OCI-LY1 (cell line): ENCODE results near the gene CDHR3.

ENCODE experiments used
- H2AFZ ChIP-seq: fragments of 200-600 bp; sonication (generic), shearing (Covaris generic); 2 replicates; pipeline ENCODE4 v1.6.0; 2014; ENCODE audit warnings: antibody characterized with exemption, mild to moderate bottlenecking, low read length
- H3F3A ChIP-seq: fragments of 200-600 bp; sonication (generic), shearing (Covaris generic); 2 replicates; pipeline ENCODE4 v1.6.0; 2014; ENCODE audit warnings: mild to moderate bottlenecking, antibody characterized with exemption, low read length, moderate library complexity; ENCODE audit not compliant: insufficient read depth
- H3K27ac ChIP-seq: fragments of 200-600 bp; sonication (generic); 2 replicates; pipeline ENCODE4 v1.5.1; 2014; ENCODE audit warnings: low read length, mixed run types, mild to moderate bottlenecking, low read depth; ENCODE audit not compliant: poor library complexity, severe bottlenecking
- H3K27me3 ChIP-seq: fragments of 200-600 bp; sonication (generic); 2 replicates; pipeline ENCODE4 v1.6.0; 2014; ENCODE audit warnings: antibody characterized with exemption, mild to moderate bottlenecking, low read length, moderate library complexity; ENCODE audit not compliant: insufficient read depth
- H3K36me3 ChIP-seq: fragments of 200-600 bp; sonication (generic); 2 replicates; pipeline ENCODE4 v1.6.1; 2014; ENCODE audit warnings: mild to moderate bottlenecking, antibody characterized with exemption, low read length, moderate library complexity, mixed read lengths; ENCODE audit not compliant: insufficient read depth
- H3K4me1 ChIP-seq: fragments of 200-600 bp; sonication (generic); 2 replicates; pipeline ENCODE4 v1.5.1; 2014; ENCODE audit warnings: mild to moderate bottlenecking, low read length, moderate library complexity; ENCODE audit not compliant: insufficient read depth, severe bottlenecking
- H3K4me2 ChIP-seq: fragments of 200-600 bp; sonication (generic), shearing (Covaris generic); 2 replicates; pipeline ENCODE4 v1.6.1; 2014; ENCODE audit warnings: low read length
- H3K4me3 ChIP-seq: fragments of 200-600 bp; sonication (generic); 2 replicates; pipeline ENCODE4 v1.5.1; 2014; ENCODE audit warnings: low read length, low read depth, mild to moderate bottlenecking, mixed read lengths; ENCODE audit not compliant: poor library complexity, severe bottlenecking
- H3K79me2 ChIP-seq: fragments of 200-600 bp; shearing (Covaris generic); 2 replicates; pipeline ENCODE4 v1.6.1; 2016; ENCODE audit warnings: mixed run types, low read length, mixed read lengths; ENCODE audit not compliant: insufficient read depth
- H3K9ac ChIP-seq: fragments of 200-600 bp; sonication (generic), shearing (Covaris generic); 2 replicates; pipeline ENCODE4 v1.6.1; 2014; ENCODE audit warnings: mild to moderate bottlenecking, low read length, mixed read lengths
- H3K9me2 ChIP-seq: fragments of 200-600 bp; sonication (generic), shearing (Covaris generic); 2 replicates; pipeline ENCODE4 v1.6.1; 2014; ENCODE audit warnings: low read depth, mild to moderate bottlenecking, low read length, mixed read lengths
- H3K9me3 ChIP-seq: fragments of 200-600 bp; shearing (Covaris generic); 2 replicates; pipeline ENCODE4 v1.6.1; 2014; ENCODE audit warnings: low read length, mixed read lengths
- H4K20me1 ChIP-seq: fragments of 200-600 bp; sonication (generic), shearing (Covaris generic); 2 replicates; pipeline ENCODE4 v1.6.0; 2016; ENCODE audit warnings: mild to moderate bottlenecking, low read length; ENCODE audit not compliant: insufficient read depth
- EZH2 ChIP-seq: fragments of 200-600 bp; sonication (generic), shearing (Covaris generic); IDR thresholded peaks from 2 replicates; pipeline ENCODE4 v1.8.0; 2017; ENCODE audit warnings: borderline replicate concordance, mixed run types, mild to moderate bottlenecking, antibody characterized with exemption, low read length, moderate library complexity, mixed read lengths
- TF ChIP-seq, protein P1 (sequence below): fragments of 200-600 bp; sonication (generic), shearing (Covaris generic); IDR thresholded peaks from 2 replicates; pipeline ENCODE4 v1.5.1; 2017; ENCODE audit warnings: mild to moderate bottlenecking, antibody characterized with exemption, low read length, moderate library complexity, mixed read lengths

The CDHR3 gene

DNA sequence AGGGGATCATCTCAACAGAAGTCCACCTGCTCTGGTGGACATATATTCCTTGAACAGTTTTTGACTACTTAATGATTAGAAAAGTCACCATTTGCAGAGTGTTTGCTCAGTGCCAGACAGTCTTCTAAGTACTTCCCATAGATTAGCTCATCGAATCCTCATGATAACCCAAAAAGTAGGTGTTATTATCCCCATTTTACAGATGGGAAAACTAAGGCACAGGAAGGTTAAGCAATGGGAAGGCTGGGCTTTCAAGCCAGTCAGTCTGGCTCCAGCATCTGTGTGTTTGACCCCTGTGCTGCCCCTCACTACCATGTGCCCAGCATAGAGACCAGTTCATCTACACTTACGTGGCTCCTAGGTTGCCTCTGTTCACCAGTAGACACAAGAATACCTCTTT, 15.9 kb downstream of the CDHR3 start:
- TF ChIP-seq, protein P1, sequence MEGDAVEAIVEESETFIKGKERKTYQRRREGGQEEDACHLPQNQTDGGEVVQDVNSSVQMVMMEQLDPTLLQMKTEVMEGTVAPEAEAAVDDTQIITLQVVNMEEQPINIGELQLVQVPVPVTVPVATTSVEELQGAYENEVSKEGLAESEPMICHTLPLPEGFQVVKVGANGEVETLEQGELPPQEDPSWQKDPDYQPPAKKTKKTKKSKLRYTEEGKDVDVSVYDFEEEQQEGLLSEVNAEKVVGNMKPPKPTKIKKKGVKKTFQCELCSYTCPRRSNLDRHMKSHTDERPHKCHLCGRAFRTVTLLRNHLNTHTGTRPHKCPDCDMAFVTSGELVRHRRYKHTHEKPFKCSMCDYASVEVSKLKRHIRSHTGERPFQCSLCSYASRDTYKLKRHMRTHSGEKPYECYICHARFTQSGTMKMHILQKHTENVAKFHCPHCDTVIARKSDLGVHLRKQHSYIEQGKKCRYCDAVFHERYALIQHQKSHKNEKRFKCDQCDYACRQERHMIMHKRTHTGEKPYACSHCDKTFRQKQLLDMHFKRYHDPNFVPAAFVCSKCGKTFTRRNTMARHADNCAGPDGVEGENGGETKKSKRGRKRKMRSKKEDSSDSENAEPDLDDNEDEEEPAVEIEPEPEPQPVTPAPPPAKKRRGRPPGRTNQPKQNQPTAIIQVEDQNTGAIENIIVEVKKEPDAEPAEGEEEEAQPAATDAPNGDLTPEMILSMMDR, result no peak
- no peak for TF ChIP-seq EZH2
- no peak overlapping the region for H3K4me2 ChIP-seq

DNA sequence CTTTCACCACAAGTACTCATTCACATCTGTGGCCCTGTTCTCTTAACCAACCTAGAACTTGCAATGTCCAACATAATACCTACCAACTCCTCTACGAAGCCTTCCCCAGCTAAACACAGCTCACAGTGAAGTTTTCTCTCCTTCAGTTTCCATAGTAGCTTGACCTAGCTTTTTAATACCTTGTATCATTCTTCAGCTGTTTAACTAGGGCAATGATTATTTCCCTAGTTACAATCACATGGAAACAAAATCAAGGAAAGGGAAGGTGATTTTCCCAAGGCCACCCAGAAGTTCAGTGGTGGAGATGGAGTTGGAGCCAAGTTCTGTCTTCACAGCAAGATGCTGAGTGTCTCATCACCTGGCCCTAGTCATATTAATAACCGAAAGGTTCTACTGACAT, 16.3 kb downstream of the CDHR3 start:
- Histone ChIP-seq H3K4me2 (no peak overlapping the region), H3K27ac (no peak overlapping the region), H3F3A (no peaks in the 10 kb centered on the region), H3K79me2 (no peaks in the 10 kb centered on the region), H2AFZ (no peak overlapping the region), H3K27me3 (0 out of 2 replicates have a peak, but pooled peaks cover 11% of the 10 kb centered on the region), H3K4me3 (no peak overlapping the region), H3K4me1 (no peaks in the 10 kb centered on the region), H3K9ac (no peak overlapping the region), H4K20me1 (no peaks in the 10 kb centered on the region), H3K9me3 (no peaks in the 10 kb centered on the region), H3K36me3 (no peaks in the 10 kb centered on the region), H3K9me2 (no peaks in the 10 kb centered on the region)
- TF ChIP-seq, protein P1, result no peak
- no peak for TF ChIP-seq EZH2

More for the DNA sequence above, 15.9 kb downstream of the CDHR3 start:
- no peak overlapping the region for H3K9ac ChIP-seq
- H4K20me1 ChIP-seq, result no peaks in the 10 kb centered on the region
- H3K79me2 ChIP-seq, result no peaks in the 10 kb centered on the region
- H3F3A ChIP-seq, result no peaks in the 10 kb centered on the region
- H3K4me3 ChIP-seq, result no peak overlapping the region
- no peaks in the 10 kb centered on the region for H3K36me3 ChIP-seq
- H2AFZ ChIP-seq, result no peak overlapping the region
- H3K9me3 ChIP-seq, result no peaks in the 10 kb centered on the region
- H3K9me2 ChIP-seq, result no peaks in the 10 kb centered on the region
- H3K4me1 ChIP-seq, result no peaks in the 10 kb centered on the region
- H3K27ac ChIP-seq, result no peak overlapping the region
- 0 out of 2 replicates have a peak, but pooled peaks cover 11% of the 10 kb centered on the region for H3K27me3 ChIP-seq

DNA sequence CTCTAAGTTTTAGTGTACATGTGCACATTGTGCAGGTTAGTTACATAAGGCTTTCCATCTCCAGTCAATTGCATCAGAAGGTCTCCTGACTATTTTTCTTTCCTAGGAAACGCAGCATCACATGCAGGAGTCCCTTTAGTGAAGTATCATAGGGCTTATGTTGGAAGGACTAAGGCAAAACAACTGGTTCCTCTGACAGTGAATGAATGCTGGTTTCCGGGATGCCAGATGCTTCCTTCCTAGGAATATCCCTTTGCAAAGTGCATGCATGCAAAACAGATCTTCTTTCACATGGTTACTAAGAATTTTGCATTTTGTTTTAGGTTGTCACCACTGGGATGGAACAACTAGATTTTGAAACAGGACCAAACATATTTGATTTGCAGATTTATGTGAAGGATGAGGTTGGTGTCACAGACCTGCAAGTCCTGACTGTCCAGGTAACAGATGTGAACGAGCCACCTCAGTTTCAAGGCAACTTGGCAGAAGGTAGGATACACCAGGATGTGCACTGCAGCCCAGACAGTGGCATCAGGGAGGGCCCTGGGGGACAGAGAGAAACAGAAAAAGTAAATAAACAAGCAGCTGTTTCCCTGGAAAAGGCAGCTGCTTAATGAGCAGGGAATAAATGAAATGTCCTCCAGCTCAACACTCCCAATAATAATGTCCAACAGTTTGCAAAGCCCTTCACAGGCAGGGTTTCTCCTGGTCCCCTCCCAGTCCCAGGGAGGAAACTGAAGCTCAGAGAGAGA, 17.8 kb downstream of the CDHR3 start:
- Histone ChIP-seq H3K79me2 (no peaks in the 10 kb centered on the region), H4K20me1 (no peaks in the 10 kb centered on the region), H3K9ac (no peak overlapping the region), H3K9me2 (no peaks in the 10 kb centered on the region), H3F3A (no peaks in the 10 kb centered on the region), H3K36me3 (no peaks in the 10 kb centered on the region), H3K27me3 (0 out of 2 replicates have a peak, but pooled peaks cover 11% of the 10 kb centered on the region), H2AFZ (no peak overlapping the region), H3K4me3 (no peak overlapping the region), H3K4me2 (no peak overlapping the region), H3K4me1 (no peaks in the 10 kb centered on the region), H3K9me3 (no peaks in the 10 kb centered on the region), H3K27ac (no peak overlapping the region)
- TF ChIP-seq, protein P1, result no peak
- no peak for TF ChIP-seq EZH2
